Activated T-helper 2 cell treated with anti-CD3 and anti-CD28 coated beads, Interferon-gamma antibody, Interleukin-2, Interleukin-4, amounts not matched to agents 10 μg/mL and 5 μg/mL and 100 μg/mL, durations not matched to agents 14 hours and 24 hours and 36 hours (primary cell): ENCODE results near the gene NKX2-4. TPM values are rescaled to one million over a fixed set of nuclear protein-coding genes. Genes with fewer than 3 reads are reported as not detected.
A peak's percentile ranks its signal among the peaks of the same experiment; 100 is the strongest.

ENCODE experiments used
- DNase-seq: peaks from one replicate; pipeline ENCODE4 v3.0.0; 2021; ENCODE audit warnings: low spot score
- H3K27ac Mint-ChIP-seq: one replicate; pipeline ENCODE4 v1.8.0; 2021; ENCODE audit warnings: mixed read lengths
- H3K27me3 Mint-ChIP-seq: one replicate; pipeline ENCODE4 v1.8.0; 2021; ENCODE audit warnings: low read depth, mixed read lengths
- H3K36me3 Mint-ChIP-seq: one replicate; pipeline ENCODE4 v1.8.0; 2021; ENCODE audit warnings: low read depth, mixed read lengths
- H3K4me1 Mint-ChIP-seq: one replicate; pipeline ENCODE4 v1.8.0; 2021; ENCODE audit warnings: low read depth, mixed read lengths
- H3K4me3 Mint-ChIP-seq: one replicate; pipeline ENCODE4 v1.8.0; 2021; ENCODE audit warnings: low read depth, mild to moderate bottlenecking, moderate library complexity, mixed read lengths
- H3K9me3 Mint-ChIP-seq: one replicate; pipeline ENCODE4 v1.8.0; 2021; ENCODE audit warnings: mixed read lengths
- intact Hi-C: fragments of 100-400 bp; cut with micrococcal nuclease; formaldehyde crosslinking; loops from one replicate; pipeline ENCODE4 v1.15.1; 2023
- total RNA-seq: library from RNA; stranded (reverse); gene quantifications from 2 replicates; pipeline ENCODE4 v1.2.3, GENCODE V29; 2022

The NKX2-4 gene
- total RNA-seq, 1 donor from 2014 or later: not detected

DNA sequence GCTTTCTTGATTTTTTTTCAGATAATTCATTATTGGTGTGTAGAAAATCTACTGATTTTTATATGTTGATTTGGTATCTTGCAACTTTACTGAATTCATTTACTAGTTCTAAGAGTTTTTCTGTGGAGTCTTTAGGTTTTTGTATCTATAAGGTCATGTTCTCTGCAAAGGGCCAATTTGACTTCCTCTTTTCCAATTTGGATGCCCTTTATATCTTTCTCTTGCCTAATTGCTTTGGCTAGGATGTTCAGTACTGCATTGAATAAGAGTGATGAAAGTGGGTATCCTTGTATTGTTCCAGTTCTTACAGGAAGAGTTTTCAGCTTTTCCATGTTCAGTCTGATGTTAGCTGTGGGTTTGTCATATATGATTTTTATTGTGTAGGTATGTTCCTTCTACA lies 14.4 kb upstream of the NKX2-4 start:
- Mint-ChIP-seq H3K9me3 (no peaks in the 10 kb centered on the region), H3K27ac (no peak overlapping the region), H3K36me3 (no peaks in the 10 kb centered on the region), H3K27me3 (peaks cover 35% of the 10 kb centered on the region), H3K4me3 (no peak overlapping the region), H3K4me1 (no peaks in the 10 kb centered on the region)
- DNase-seq: no peak
- intact Hi-C loops: no loop called here

GRCh38 chr20:21399005-21399475 lies 1.7 kb upstream of the NKX2-4 start:
- Mint-ChIP-seq H3K27me3 (peaks cover 70% of the 10 kb centered on the region), H3K36me3 (no peaks in the 10 kb centered on the region), H3K9me3 (no peaks in the 10 kb centered on the region), H3K4me3 (no peak overlapping the region), H3K27ac (no peak overlapping the region), H3K4me1 (peaks cover 10% of the 10 kb centered on the region)
- intact Hi-C loops: loop anchor here (2.0 to 10.0 kb wide), 3 partner anchors 296 to 1034 kb away; partner anchors contain the start of genes INSM1 and PAX1
- no peak for DNase-seq

DNA sequence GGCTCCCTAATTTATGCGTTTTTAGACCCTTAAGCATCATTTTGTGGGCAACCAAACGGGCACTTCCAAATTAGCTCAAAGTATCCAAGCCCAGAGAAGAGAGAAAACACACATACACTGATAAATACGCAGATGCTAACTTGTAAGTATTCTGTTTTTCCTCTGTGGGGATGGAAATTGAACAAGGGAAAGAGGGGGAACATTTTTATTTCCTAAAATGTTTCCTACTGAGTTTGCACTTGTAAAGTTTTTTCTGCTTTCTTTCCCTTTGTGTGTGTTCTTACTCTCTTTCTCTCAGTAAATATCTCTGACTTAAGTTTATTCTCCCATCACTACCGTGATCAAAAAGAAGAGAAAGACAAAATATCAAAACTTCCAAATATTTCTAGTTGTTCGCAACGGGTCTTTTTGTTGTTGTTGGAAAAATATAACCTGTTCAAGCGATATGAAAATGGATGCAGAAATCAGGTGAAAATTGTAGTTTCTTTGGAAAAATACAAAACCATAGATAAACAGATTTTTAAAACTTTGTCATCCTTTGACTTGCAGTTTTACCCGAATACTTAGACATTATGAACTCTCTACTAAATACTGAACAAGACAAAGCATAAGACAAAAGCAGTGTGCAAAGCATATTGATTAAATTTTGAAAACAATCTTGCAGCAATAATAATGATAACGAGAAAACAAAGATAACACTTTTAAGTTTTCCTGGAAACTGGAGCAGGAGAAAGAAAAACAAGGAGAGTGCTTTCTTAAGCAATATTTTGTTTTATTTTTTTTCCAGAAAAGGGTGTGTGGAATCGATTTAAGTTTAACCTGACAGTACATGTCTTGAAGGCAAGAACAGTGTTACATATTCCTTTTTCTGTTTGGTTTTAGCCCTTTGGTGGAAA lies 1.0 kb upstream of the NKX2-4 start:
- H3K27ac Mint-ChIP-seq: no peak overlapping the region
- peaks cover 10% of the 10 kb centered on the region for H3K4me1 Mint-ChIP-seq
- intact Hi-C loops: loop anchor here (2.0 to 10.0 kb wide), 3 partner anchors 296 to 1034 kb away; partner anchors contain the start of genes INSM1 and PAX1
- peaks cover 71% of the 10 kb centered on the region for H3K27me3 Mint-ChIP-seq
- H3K36me3 Mint-ChIP-seq: no peaks in the 10 kb centered on the region
- no peaks in the 10 kb centered on the region for H3K9me3 Mint-ChIP-seq
- no peak for DNase-seq
- peak overlapping the region; percentile 27 for H3K4me3 Mint-ChIP-seq

GRCh38 chr20:21396599-21397340 lies 556 bp downstream of the NKX2-4 start:
- no peak overlapping the region for H3K27ac Mint-ChIP-seq
- no peak overlapping the region for H3K4me3 Mint-ChIP-seq
- no peak for DNase-seq
- H3K9me3 Mint-ChIP-seq: no peaks in the 10 kb centered on the region
- H3K4me1 Mint-ChIP-seq: peaks cover 18% of the 10 kb centered on the region
- peaks cover 4% of the 10 kb centered on the region for H3K36me3 Mint-ChIP-seq
- H3K27me3 Mint-ChIP-seq: peaks cover 76% of the 10 kb centered on the region
- intact Hi-C loops: loop anchor here (10.0 kb wide), 1 partner anchor 1032 kb away; the partner anchor contains the start of gene INSM1

DNA sequence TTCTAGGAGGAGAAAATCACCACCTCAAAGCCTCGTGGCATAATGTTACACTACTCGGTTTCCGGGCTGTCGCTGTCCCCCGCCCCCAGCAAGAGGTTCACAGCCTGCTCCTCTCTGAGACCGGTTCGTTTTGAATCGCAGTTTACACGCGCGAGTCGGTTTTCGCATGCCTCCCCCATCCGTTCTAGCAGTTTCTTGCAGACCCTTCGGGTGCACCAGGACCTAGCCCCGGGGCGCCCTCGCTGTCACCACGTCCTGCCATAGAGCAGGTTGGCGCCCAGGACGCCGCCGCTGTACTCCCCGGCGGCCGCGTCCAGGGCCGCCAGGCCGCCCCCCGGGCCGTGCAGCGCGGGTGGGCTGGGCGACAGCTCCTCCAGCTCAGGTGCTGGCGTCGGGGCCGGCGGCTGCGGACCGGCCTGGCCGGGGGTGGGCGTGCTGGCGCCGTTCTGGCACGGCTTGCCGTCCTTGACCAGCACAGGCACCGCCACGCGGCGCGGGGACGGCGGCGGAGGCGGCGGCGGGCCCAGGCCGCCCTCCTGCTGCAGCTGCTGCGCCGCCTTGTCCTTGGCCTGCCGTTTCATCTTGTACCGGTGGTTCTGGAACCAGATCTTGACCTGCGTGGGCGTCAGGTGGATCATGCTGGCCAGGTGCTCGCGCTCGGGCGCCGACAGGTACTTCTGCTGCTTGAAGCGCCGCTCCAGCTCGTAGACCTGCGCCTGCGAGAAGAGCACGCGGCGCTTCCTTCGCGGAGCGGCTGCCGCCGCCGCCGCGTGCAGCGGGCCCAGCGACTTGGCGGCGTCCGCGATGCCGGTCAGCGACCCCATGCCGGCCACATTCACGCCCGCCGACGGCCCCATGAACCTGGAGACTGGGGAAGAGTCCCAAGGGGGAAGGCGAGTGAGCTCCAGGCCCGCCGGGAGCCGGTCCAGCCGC lies 1.4 kb downstream of the NKX2-4 start:
- Mint-ChIP-seq H3K4me1 (peaks cover 20% of the 10 kb centered on the region), H3K36me3 (peaks cover 9% of the 10 kb centered on the region), H3K4me3 (peak overlapping the region; percentile 56), H3K9me3 (no peaks in the 10 kb centered on the region), H3K27me3 (peaks cover 74% of the 10 kb centered on the region), H3K27ac (peak overlapping the region; percentile 46)
- DNase-seq: peak; percentile 24
- intact Hi-C loops: loop anchor here (1.0 to 10.0 kb wide), 2 partner anchors 111 to 1031 kb away; partner anchors contain the start of gene INSM1

DNA sequence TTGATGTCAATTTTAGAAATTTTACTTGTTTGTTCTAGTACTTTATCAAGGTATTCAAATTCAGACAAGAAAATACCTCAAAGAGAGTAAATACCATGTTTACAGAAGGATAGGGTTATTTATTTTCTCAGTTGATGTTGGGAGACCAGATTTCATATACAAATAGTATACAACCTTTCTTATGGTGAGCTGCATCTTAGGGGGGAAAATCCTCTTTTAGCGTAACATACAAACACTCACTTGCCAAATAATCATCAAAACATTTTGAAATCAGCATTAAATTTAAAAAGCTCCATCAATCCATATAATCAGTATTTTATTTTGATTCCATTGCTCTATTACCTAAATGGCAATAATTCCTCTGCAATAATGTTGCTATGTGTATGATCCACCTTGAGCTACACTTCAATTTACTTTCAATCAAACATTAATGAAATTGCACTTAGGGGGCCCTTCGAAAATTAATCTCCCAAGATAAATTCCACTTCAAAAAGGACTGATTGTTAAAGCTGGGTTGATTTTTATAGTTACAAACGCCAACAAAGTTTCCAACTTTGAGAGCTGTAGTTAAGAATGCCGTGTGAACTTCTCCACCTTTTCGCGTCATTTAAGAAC lies 2.2 kb downstream of the NKX2-4 start:
- no peak for DNase-seq
- H3K36me3 Mint-ChIP-seq: peaks cover 16% of the 10 kb centered on the region
- intact Hi-C loops: loop anchor here (1.0 to 10.0 kb wide), 2 partner anchors 112 to 1030 kb away; partner anchors contain the start of gene INSM1
- peak overlapping the region; percentile 56 for H3K4me3 Mint-ChIP-seq
- H3K9me3 Mint-ChIP-seq: no peaks in the 10 kb centered on the region
- H3K4me1 Mint-ChIP-seq: peaks cover 20% of the 10 kb centered on the region
- H3K27me3 Mint-ChIP-seq: peaks cover 68% of the 10 kb centered on the region
- H3K27ac Mint-ChIP-seq: peak overlapping the region; percentile 46

DNA sequence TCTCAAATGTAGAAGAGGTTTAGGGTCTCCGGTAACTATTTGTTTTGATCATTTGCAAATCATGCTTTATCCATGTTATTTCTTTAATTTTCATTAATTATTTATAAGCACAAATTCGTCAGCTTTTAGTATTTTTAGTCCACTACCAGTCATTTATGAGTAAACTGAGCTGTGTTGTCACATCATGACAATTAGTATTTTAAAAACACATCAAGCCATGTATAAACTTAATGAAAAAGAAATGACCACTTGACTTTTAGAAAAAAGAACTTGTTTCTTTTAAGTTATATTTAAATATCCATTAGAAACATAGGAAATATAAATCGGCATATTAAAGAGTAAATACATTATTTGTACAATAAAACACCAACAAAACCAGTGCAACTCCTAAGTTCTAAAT lies 2.8 kb downstream of the NKX2-4 start:
- Mint-ChIP-seq H3K36me3 (peaks cover 20% of the 10 kb centered on the region), H3K27ac (no peak overlapping the region), H3K4me3 (no peak overlapping the region), H3K9me3 (no peaks in the 10 kb centered on the region), H3K4me1 (peaks cover 20% of the 10 kb centered on the region), H3K27me3 (peaks cover 64% of the 10 kb centered on the region)
- intact Hi-C loops: loop anchor here (10.0 kb wide), 1 partner anchor 1030 kb away; the partner anchor contains the start of gene INSM1
- no peak for DNase-seq

- Mint-ChIP-seq H3K9me3 (no peaks in the 10 kb centered on the region), H3K4me1 (peaks cover 20% of the 10 kb centered on the region), H3K27me3 (peaks cover 58% of the 10 kb centered on the region), H3K27ac (no peak overlapping the region), H3K4me3 (no peak overlapping the region), H3K36me3 (peaks cover 23% of the 10 kb centered on the region)
- intact Hi-C loops: loop anchor here (2.0 to 10.0 kb wide), 2 partner anchors 159 to 1029 kb away; partner anchors contain the start of gene INSM1
- DNase-seq: no peak
Observed at GRCh38 chr20:21393816-21394519, 3.4 kb downstream of the NKX2-4 start.

GRCh38 chr20:21393166-21393565 lies 4.2 kb downstream of the NKX2-4 start:
- Mint-ChIP-seq H3K4me3 (no peak overlapping the region), H3K9me3 (no peaks in the 10 kb centered on the region), H3K4me1 (peaks cover 20% of the 10 kb centered on the region), H3K27ac (no peak overlapping the region), H3K36me3 (peaks cover 26% of the 10 kb centered on the region), H3K27me3 (peaks cover 50% of the 10 kb centered on the region)
- no peak for DNase-seq
- intact Hi-C loops: loop anchor here (2.0 to 10.0 kb wide), 2 partner anchors 158 to 1028 kb away; partner anchors contain the start of gene INSM1

DNA sequence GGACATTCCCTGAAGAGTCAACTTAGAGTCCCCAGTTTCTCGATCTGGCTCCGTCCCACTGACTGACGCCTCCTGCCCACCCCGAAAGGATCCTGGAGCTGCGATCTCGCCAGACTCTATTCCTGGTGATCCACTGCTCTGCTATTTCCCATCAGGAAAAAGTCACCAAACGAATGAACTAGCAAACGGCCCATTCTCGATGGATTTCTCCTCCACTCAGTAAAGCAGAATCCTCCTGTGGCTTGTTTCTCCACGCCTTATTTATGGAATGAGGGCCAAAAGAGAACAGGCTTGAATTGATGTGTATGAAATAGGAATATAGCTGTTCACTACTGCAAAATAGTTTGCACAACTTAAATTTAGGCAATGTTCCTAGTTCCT lies 5.4 kb downstream of the NKX2-4 start:
- H3K27ac Mint-ChIP-seq: no peak overlapping the region
- H3K4me3 Mint-ChIP-seq: peak overlapping the region; percentile 31
- H3K9me3 Mint-ChIP-seq: no peaks in the 10 kb centered on the region
- peaks cover 18% of the 10 kb centered on the region for H3K4me1 Mint-ChIP-seq
- DNase-seq: no peak
- intact Hi-C loops: loop anchor here (2.0 to 10.0 kb wide), 2 partner anchors 157 to 1027 kb away; partner anchors contain the start of gene INSM1
- H3K27me3 Mint-ChIP-seq: peaks cover 42% of the 10 kb centered on the region
- peaks cover 36% of the 10 kb centered on the region for H3K36me3 Mint-ChIP-seq
